Activated CD4-positive, alpha-beta T cell treated with anti-CD3 and anti-CD28 coated beads for 36 hours (primary cell): ENCODE results near the gene LPP. TPM values are rescaled to one million over a fixed set of nuclear protein-coding genes. Genes with fewer than 3 reads are reported as not detected.

Experiments used
- ATAC-seq: fragments of 200-7000 bp; cut with Tn5 transposase; one replicate; pipeline ENCODE4 v1.10.0; 2021; ENCODE audit warnings: mild to moderate bottlenecking, moderate library complexity
- CTCF ChIA-PET: fragments of 350-600 bp; sonication (Branson Sonifier 250); formaldehyde crosslinking; loops from one replicate; lab custom pipeline; 2021; ENCODE audit warnings: antibody characterized with exemption; lab: Charles Lee
- POLR2A ChIA-PET: fragments of 350-600 bp; sonication (Branson Sonifier 250); formaldehyde crosslinking; loops from one replicate; lab custom pipeline; 2021; ENCODE audit warnings: antibody characterized with exemption, inconsistent platforms; lab: Charles Lee
- DNase-seq: peaks from one replicate; pipeline ENCODE4 v3.0.0-alpha.2; 2020
- H3K27ac Mint-ChIP-seq: one replicate; pipeline ENCODE4 v1.8.0; 2021; ENCODE audit warnings: mixed read lengths
- H3K27me3 Mint-ChIP-seq: one replicate; pipeline ENCODE4 v1.8.0; 2021; ENCODE audit warnings: mixed read lengths
- H3K36me3 Mint-ChIP-seq: one replicate; pipeline ENCODE4 v1.8.0; 2021; ENCODE audit warnings: low read depth, mixed read lengths
- H3K4me1 Mint-ChIP-seq: one replicate; pipeline ENCODE4 v1.8.0; 2021; ENCODE audit warnings: mixed read lengths
- H3K4me3 Mint-ChIP-seq: one replicate; pipeline ENCODE4 v1.8.0; 2021; ENCODE audit warnings: mild to moderate bottlenecking, moderate library complexity, mixed read lengths
- H3K9me3 Mint-ChIP-seq: one replicate; pipeline ENCODE4 v1.8.0; 2021; ENCODE audit warnings: low read depth, mixed read lengths
- intact Hi-C, 2 experiments: fragments of 100-400 bp; cut with DNase I in 1 of 2; cut with micrococcal nuclease in 1 of 2; formaldehyde crosslinking; loops; one replicate each; pipeline versions ENCODE4 v1.14.2 to v1.15.1; 2022 to 2024; cut with DNase I, micrococcal nuclease
- total RNA-seq, 2 experiments: library from RNA; stranded (reverse); gene quantifications; one replicate each; pipeline ENCODE4 v1.2.3, GENCODE V29; 2021

LPP gene
- total RNA-seq, 2 experiments from 2014 or later: 34.7 to 40.6 TPM

DNA sequence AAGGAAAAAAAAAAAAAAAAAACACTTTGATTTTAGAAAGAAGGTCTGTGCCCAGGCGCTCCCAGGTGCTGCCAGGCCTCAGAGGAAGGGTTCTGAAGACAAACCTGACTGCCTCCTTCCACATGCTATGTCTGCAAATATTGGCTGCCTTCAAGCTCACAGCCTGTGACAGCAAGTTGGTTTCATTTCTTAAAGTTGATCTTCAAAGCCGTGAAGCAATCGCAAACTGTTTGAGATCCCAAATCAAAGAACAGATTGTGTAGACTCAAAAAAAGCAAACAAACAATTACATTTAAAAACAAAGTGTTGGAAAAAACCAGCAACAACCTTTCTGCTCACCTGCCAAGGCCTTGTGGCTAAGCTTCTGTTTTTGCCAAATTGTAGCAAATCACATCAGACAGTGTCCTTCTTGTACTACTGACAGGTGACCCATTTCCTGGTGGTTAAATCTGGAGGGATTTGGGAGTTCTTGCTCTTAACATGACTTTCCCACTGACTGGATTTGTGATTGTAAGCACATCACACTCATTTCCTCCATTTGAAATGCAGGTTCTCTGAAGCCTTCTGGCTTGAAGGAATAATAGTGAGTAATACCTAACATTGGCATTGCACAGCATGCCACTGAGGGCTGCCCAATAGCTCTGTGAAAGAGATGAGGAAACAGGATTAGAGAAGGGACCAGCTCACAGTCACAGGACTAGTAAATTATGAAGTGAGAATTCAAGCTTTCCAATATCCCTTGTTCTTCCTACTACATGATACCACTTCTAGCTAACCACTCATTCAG is 502.4 kb downstream of the LPP start:
- ChIA-PET CTCF (no interaction called here), POLR2A (no interaction called here)
- no peak for DNase-seq
- Mint-ChIP-seq H3K36me3 (peaks cover under 1% of the 10 kb centered on the region), H3K4me1 (no peaks in the 10 kb centered on the region), H3K9me3 (no peaks in the 10 kb centered on the region), H3K27ac (no peak overlapping the region), H3K27me3 (no peaks in the 10 kb centered on the region), H3K4me3 (no peak overlapping the region)
- intact Hi-C loops: no loop called here
- ATAC-seq: peak; percentile 53

DNA sequence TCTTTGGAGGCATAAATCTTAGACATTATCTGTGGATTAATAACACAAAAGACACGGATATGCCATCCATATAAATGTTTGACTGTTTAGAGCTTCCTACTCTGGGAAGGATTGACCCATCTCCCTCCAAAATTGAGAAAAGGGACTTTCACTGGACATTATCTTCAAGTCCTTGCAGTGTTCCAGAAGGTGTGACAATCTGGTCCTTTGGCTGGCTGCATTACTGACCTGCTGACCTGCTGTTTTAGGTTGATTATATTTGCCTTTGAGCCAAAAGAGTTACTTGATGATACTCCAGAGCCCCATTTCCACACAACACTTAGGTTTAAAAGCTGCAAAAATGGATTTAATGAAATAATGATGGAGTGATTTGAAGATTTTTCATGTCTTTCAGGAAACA is 504.6 kb downstream of the LPP start:
- Mint-ChIP-seq H3K4me3 (no peak overlapping the region), H3K36me3 (no peaks in the 10 kb centered on the region), H3K4me1 (no peaks in the 10 kb centered on the region), H3K27me3 (no peaks in the 10 kb centered on the region), H3K27ac (no peak overlapping the region), H3K9me3 (no peaks in the 10 kb centered on the region)
- CTCF ChIA-PET: interaction anchor here (0.6 to 1.0 kb wide), 2 partner anchors 18 to 20 kb away, joined by 3 read pairs; no protein-coding TSS in a partner anchor
- intact Hi-C loops: no loop called here
- DNase-seq: no peak
- no peak for ATAC-seq
- POLR2A ChIA-PET: no interaction called here

- POLR2A ChIA-PET: interaction anchor here (0.6 kb wide), 1 partner anchor 10 kb away, joined by 4 read pairs; no protein-coding TSS in a partner anchor
- intact Hi-C loops: loop anchor here in 1 of 2 experiments (5.0 kb wide), 1 partner anchor 917 kb away; no protein-coding TSS in a partner anchor
- no peaks in the 10 kb centered on the region for H3K36me3 Mint-ChIP-seq
- no peak overlapping the region for H3K4me3 Mint-ChIP-seq
- ATAC-seq (no peak), DNase-seq (no peak)
- no peak overlapping the region for H3K27ac Mint-ChIP-seq
- CTCF ChIA-PET: interaction anchor here (0.7 kb wide), 2 partner anchors 26 to 143 kb away, joined by 3 to 4 read pairs; no protein-coding TSS in a partner anchor
- H3K4me1 Mint-ChIP-seq: no peaks in the 10 kb centered on the region
- H3K9me3 Mint-ChIP-seq: no peaks in the 10 kb centered on the region
- no peaks in the 10 kb centered on the region for H3K27me3 Mint-ChIP-seq
These were observed 505.6 kb downstream of the LPP start for GRCh38 chr3:188659449-188660090.

- no peak for ATAC-seq
- no peak for DNase-seq
- intact Hi-C loops: loop anchor here in 1 of 2 experiments (5.0 kb wide), 1 partner anchor 918 kb away; no protein-coding TSS in a partner anchor
- ChIA-PET POLR2A (no interaction called here), CTCF (no interaction called here)
- Mint-ChIP-seq H3K9me3 (no peaks in the 10 kb centered on the region), H3K4me3 (no peak overlapping the region), H3K27ac (no peak overlapping the region), H3K4me1 (no peaks in the 10 kb centered on the region), H3K36me3 (no peaks in the 10 kb centered on the region), H3K27me3 (no peaks in the 10 kb centered on the region)
These were observed 506.5 kb downstream of the LPP start for GRCh38 chr3:188660415-188660814.

DNA sequence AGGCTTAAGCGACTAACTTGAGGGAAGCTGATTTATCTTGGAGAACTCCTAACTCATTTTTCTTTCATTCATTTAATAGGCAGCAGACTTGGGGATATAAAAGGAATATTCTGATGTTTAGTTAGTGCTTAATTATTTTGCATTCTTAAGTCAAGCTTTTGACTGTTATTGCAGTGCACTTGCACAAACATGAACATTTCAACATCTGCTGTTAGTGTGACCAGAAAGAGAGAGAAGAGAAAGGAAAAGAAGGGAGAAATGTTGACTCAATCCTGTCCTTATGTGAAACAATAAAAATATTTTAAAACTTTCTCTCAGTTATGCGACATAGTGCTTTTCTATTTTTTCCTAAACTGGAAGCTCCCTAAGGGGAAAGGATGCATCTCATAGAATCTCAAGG is 507.8 kb downstream of the LPP start:
- no peak for DNase-seq
- POLR2A ChIA-PET: no interaction called here

DNA sequence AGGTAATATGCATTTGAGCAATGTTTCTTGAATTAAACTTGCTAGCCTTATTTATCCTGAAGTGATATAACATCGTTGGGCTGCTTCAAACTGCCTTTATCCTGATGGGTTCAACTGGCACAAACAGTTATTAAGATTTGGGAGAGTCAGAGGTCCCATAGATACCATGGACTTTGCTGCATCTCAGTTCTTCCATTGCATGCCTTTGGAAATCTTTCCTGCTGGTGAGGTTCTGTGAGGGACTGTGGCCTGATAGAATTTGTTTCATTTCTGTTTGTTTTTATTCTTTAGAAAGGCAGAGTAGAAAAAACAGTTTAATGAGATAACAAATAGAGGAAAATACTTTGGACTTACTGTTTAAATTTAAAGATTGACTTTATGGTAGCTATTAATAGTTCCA is 508.3 kb downstream of the LPP start:
- Mint-ChIP-seq H3K4me1 (no peaks in the 10 kb centered on the region), H3K4me3 (no peak overlapping the region), H3K27ac (no peak overlapping the region), H3K36me3 (no peaks in the 10 kb centered on the region), H3K27me3 (no peaks in the 10 kb centered on the region), H3K9me3 (no peaks in the 10 kb centered on the region)
- CTCF ChIA-PET: interaction anchor here (0.5 kb wide), 1 partner anchor 101 kb away, joined by 3 read pairs; no protein-coding TSS in a partner anchor
- DNase-seq (no peak), ATAC-seq (no peak)
- intact Hi-C loops: loop anchor here in 1 of 2 experiments (5.0 kb wide), 1 partner anchor 920 kb away; no protein-coding TSS in a partner anchor
- POLR2A ChIA-PET: no interaction called here

More for the DNA sequence above, 507.8 kb downstream of the LPP start:
- no peak for ATAC-seq
- Mint-ChIP-seq H3K36me3 (no peaks in the 10 kb centered on the region), H3K4me3 (no peak overlapping the region), H3K27ac (no peak overlapping the region), H3K27me3 (no peaks in the 10 kb centered on the region), H3K4me1 (no peaks in the 10 kb centered on the region), H3K9me3 (no peaks in the 10 kb centered on the region)
- CTCF ChIA-PET: no interaction called here
- intact Hi-C loops: loop anchor here in 1 of 2 experiments (5.0 kb wide), 1 partner anchor 920 kb away; no protein-coding TSS in a partner anchor

DNA sequence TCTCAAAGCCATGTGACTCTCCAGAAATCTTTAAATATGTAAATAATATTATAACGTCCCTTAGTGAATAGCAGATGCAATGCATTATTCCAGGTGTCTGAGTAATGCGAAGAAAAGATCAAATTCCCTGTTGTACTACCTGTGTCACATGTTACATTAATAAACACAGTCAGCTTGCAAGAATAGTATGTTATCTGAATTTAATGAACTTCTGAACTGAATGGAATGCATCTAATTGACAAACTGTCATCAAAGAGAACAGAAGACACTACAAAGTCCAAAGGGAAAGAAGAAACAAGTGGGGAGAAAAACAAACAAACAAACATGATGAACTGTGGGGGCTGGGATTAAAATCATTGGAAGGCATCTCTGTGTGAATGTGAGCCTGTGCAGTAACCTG is 508.8 kb downstream of the LPP start:
- ATAC-seq (no peak), DNase-seq (no peak)
- no peaks in the 10 kb centered on the region for H3K36me3 Mint-ChIP-seq
- H3K9me3 Mint-ChIP-seq: no peaks in the 10 kb centered on the region
- no peak overlapping the region for H3K27ac Mint-ChIP-seq
- intact Hi-C loops: loop anchor here in 1 of 2 experiments (5.0 kb wide), 1 partner anchor 920 kb away; no protein-coding TSS in a partner anchor
- peaks cover 5% of the 10 kb centered on the region for H3K4me1 Mint-ChIP-seq
- H3K4me3 Mint-ChIP-seq: no peak overlapping the region
- POLR2A ChIA-PET: no interaction called here
- CTCF ChIA-PET: interaction anchor here (0.5 kb wide), 1 partner anchor 101 kb away, joined by 3 read pairs; no protein-coding TSS in a partner anchor
- H3K27me3 Mint-ChIP-seq: no peaks in the 10 kb centered on the region

GRCh38 chr3:188663839-188664238 is 509.9 kb downstream of the LPP start:
- intact Hi-C loops: loop anchor here in 1 of 2 experiments (5.0 kb wide), 1 partner anchor 922 kb away; no protein-coding TSS in a partner anchor
- ATAC-seq (no peak), DNase-seq (no peak)
- no peak overlapping the region for H3K27ac Mint-ChIP-seq
- peaks cover under 1% of the 10 kb centered on the region for H3K9me3 Mint-ChIP-seq
- H3K4me1 Mint-ChIP-seq: peaks cover 10% of the 10 kb centered on the region
- CTCF ChIA-PET: interaction anchor here (1.5 to 1.8 kb wide), 2 partner anchors 14 to 291 kb away, joined by 3 to 4 read pairs; no protein-coding TSS in a partner anchor
- no peak overlapping the region for H3K4me3 Mint-ChIP-seq
- H3K36me3 Mint-ChIP-seq: peaks cover 2% of the 10 kb centered on the region
- POLR2A ChIA-PET: interaction anchor here (0.6 kb wide), 1 partner anchor 110 kb away, joined by 3 read pairs; no protein-coding TSS in a partner anchor
- H3K27me3 Mint-ChIP-seq: no peaks in the 10 kb centered on the region

GRCh38 chr3:188664795-188665194 is 510.8 kb downstream of the LPP start:
- ChIA-PET CTCF (interaction anchor here (0.6 to 1.8 kb wide), 4 partner anchors 290 to 997 kb away, joined by 3 to 4 read pairs (median 3); no protein-coding TSS in a partner anchor), POLR2A (no interaction called here)
- Mint-ChIP-seq H3K4me3 (no peak overlapping the region), H3K4me1 (peaks cover 10% of the 10 kb centered on the region), H3K27me3 (no peaks in the 10 kb centered on the region), H3K36me3 (peaks cover 4% of the 10 kb centered on the region), H3K9me3 (peaks cover 2% of the 10 kb centered on the region), H3K27ac (no peak overlapping the region)
- ATAC-seq (peak; percentile 66), DNase-seq (peak; percentile 27)
- intact Hi-C loops: loop anchor here in 1 of 2 experiments (5.0 kb wide), 1 partner anchor 922 kb away; no protein-coding TSS in a partner anchor

DNA sequence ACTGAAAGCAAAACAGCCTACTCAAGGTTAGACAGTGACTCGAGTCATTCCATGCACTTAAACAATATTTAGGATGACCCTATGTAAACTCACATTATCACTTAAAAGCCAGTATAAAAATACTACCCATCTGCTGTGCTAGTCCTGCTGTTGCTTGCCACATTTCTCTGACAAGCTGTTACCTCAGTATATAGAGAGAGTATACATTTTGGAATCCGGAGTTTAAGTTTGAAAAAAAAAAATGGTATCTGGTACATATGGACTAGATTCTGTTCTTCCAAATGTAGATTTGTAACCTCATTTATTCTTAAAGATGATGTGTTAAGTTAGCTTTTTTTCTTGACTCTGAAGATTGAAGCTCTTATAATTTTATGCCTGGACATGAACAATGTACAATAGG is 514.0 kb downstream of the LPP start:
- Mint-ChIP-seq H3K9me3 (peaks cover 2% of the 10 kb centered on the region), H3K36me3 (peaks cover 4% of the 10 kb centered on the region), H3K27ac (peak overlapping the region; percentile 66), H3K4me1 (peaks cover 18% of the 10 kb centered on the region), H3K27me3 (no peaks in the 10 kb centered on the region), H3K4me3 (no peak overlapping the region)
- ATAC-seq (peak; percentile 36), DNase-seq (no peak)
- intact Hi-C loops: no loop called here
- CTCF ChIA-PET: no interaction called here
- POLR2A ChIA-PET: no interaction called here

- Mint-ChIP-seq H3K4me3 (no peak overlapping the region), H3K4me1 (peaks cover 18% of the 10 kb centered on the region), H3K9me3 (peaks cover 2% of the 10 kb centered on the region), H3K27ac (no peak overlapping the region), H3K27me3 (no peaks in the 10 kb centered on the region), H3K36me3 (peaks cover 4% of the 10 kb centered on the region)
- ATAC-seq (no peak), DNase-seq (no peak)
- POLR2A ChIA-PET: no interaction called here
- CTCF ChIA-PET: no interaction called here
- intact Hi-C loops: no loop called here
These were observed 516.5 kb downstream of the LPP start for GRCh38 chr3:188670446-188670845.
